ENCODE results near the gene ZNF324. TPM values are rescaled to one million over a fixed set of nuclear protein-coding genes. Genes with fewer than 3 reads are reported as not detected.
A peak's percentile ranks its signal among the peaks of the same experiment; 100 is the strongest.

The ZNF324 gene
- total and polyA plus RNA-seq, 10 donors, result 1.5 to 19.8 (median 12.7) TPM

GRCh38 chr19:58476498-58477015 lies 9.7 kb downstream of the ZNF324 start:
- Histone ChIP-seq H3K4me3 (peak overlapping the region; percentile 60 to 92 (median 70)), H3K27me3 (replicated peaks in 1 of 7) (no peaks in the 10 kb centered on the region), H3K36me3 (peaks cover 0 to 53% (median 24%) of the 10 kb centered on the region in 6 donors), H3K4me1 (peaks cover 13 to 26% (median 22%) of the 10 kb centered on the region in 6 donors), H3K9me3 (no peaks in the 10 kb centered on the region), H3K27ac (peak overlapping the region; percentile 84 to 95 (median 89))
- intact Hi-C loops (cut with DNase I; ENCODE audit: low total_unique reads), result no loop called here
- 4 to 5% (median 5%) methylated on average over 25 to 27 of the region's 27 CpGs for WGBS, 5 donors
- no peak for TF ChIP-seq POLR2A (IDR thresholded peaks at IDR 0.05)
- no peak for TF ChIP-seq CTCF (IDR thresholded peaks at IDR 0.05 in 8 of 11, conservative IDR thresholded peaks at IDR 0.05 in 3 of 11)
- TF ChIP-seq POLR2AphosphoS5 (IDR thresholded peaks at IDR 0.05), result no peak
- DNase-seq, result no peak

GRCh38 chr19:58477130-58477529 lies 10.2 kb downstream of the ZNF324 start:
- peak; percentile 85 for DNase-seq
- no peak for TF ChIP-seq POLR2AphosphoS5 (IDR thresholded peaks at IDR 0.05)
- TF ChIP-seq POLR2A (IDR thresholded peaks at IDR 0.05), result no peak
- no peak for TF ChIP-seq CTCF (IDR thresholded peaks at IDR 0.05 in 8 of 11, conservative IDR thresholded peaks at IDR 0.05 in 3 of 11)
- peak overlapping the region in 5 of 8 donors; percentile 85 to 95 (median 90) for H3K27ac ChIP-seq
- peaks cover 0 to 51% (median 18%) of the 10 kb centered on the region in 6 donors for H3K36me3 ChIP-seq
- intact Hi-C loops (cut with DNase I; ENCODE audit: low total_unique reads), result no loop called here
- 64 to 94% (median 91%) methylated on average over 4 to 15 of the region's 15 CpGs for WGBS, 5 donors
- peak overlapping the region in 1 of 8 donors; percentile 92 for H3K4me3 ChIP-seq
- no peaks in the 10 kb centered on the region for H3K27me3 ChIP-seq (replicated peaks in 1 of 7)
- H3K4me1 ChIP-seq, result peaks cover 13 to 26% (median 22%) of the 10 kb centered on the region in 6 donors
- no peaks in the 10 kb centered on the region for H3K9me3 ChIP-seq

- Histone ChIP-seq H3K27me3 (replicated peaks in 1 of 7) (no peaks in the 10 kb centered on the region), H3K4me1 (peaks cover 13 to 26% (median 22%) of the 10 kb centered on the region in 6 donors), H3K27ac (no peak overlapping the region), H3K9me3 (no peaks in the 10 kb centered on the region), H3K36me3 (peaks cover 0 to 48% (median 10%) of the 10 kb centered on the region in 6 donors), H3K4me3 (no peak overlapping the region)
- TF ChIP-seq POLR2A (IDR thresholded peaks at IDR 0.05) (no peak), POLR2AphosphoS5 (IDR thresholded peaks at IDR 0.05) (no peak)
- 95 to 100% (median 100%) methylated on average over 1 of the region's 1 CpG for WGBS, 5 donors
- DNase-seq, result no peak
- intact Hi-C loops (cut with DNase I; ENCODE audit: low total_unique reads), result no loop called here
Observed at GRCh38 chr19:58477871-58478270, 11.0 kb downstream of the ZNF324 start.

- H3K4me1 ChIP-seq, result peaks cover 13 to 26% (median 22%) of the 10 kb centered on the region in 6 donors
- intact Hi-C loops (cut with DNase I; ENCODE audit: low total_unique reads), result no loop called here
- peaks cover 0 to 38% (median 5%) of the 10 kb centered on the region in 6 donors for H3K36me3 ChIP-seq
- H3K27ac ChIP-seq, result no peak overlapping the region
- no peaks in the 10 kb centered on the region for H3K27me3 ChIP-seq (replicated peaks in 1 of 7)
- no peak overlapping the region for H3K4me3 ChIP-seq
- H3K9me3 ChIP-seq, result no peaks in the 10 kb centered on the region
- DNase-seq, result no peak
- TF ChIP-seq POLR2A (IDR thresholded peaks at IDR 0.05) (no peak), POLR2AphosphoS5 (IDR thresholded peaks at IDR 0.05) (no peak), CTCF (IDR thresholded peaks at IDR 0.05 in 8 of 11, conservative IDR thresholded peaks at IDR 0.05 in 3 of 11) (no peak)
- WGBS, 5 donors, result 87 to 99% (median 93%) methylated on average over 7 of the region's 7 CpGs
Observed at GRCh38 chr19:58479303-58479702, 12.4 kb downstream of the ZNF324 start.
